Neural cell (in vitro differentiated cells): ENCODE results near the gene CLIC3. TPM values are rescaled to one million over a fixed set of nuclear protein-coding genes. Genes with fewer than 3 reads are reported as not detected.

Experiments
- H2AFZ ChIP-seq: fragments of 200-600, 300-800 bp; sonication (generic), shearing (Covaris generic); 2 replicates; pipeline ENCODE4 v1.6.0; 2014; ENCODE audit warnings: low read depth, mild to moderate bottlenecking, antibody characterized with exemption, low read length, moderate library complexity
- H3F3A ChIP-seq: fragments of 200-600 bp; shearing (Covaris generic); 2 replicates; pipeline ENCODE4 v1.6.1; 2016; ENCODE audit warnings: mild to moderate bottlenecking, moderate library complexity, mixed read lengths, antibody characterized with exemption, low read length; ENCODE audit not compliant: insufficient read depth, poor library complexity, severe bottlenecking
- H3K27ac ChIP-seq: fragments of 200-600, 300-800 bp; sonication (generic), shearing (Covaris generic); 2 replicates; pipeline ENCODE4 v1.5.1; 2014; ENCODE audit warnings: mild to moderate bottlenecking, low read length, moderate library complexity
- H3K27me3 ChIP-seq: fragments of 300-800, 200-600 bp; sonication (generic), shearing (Covaris generic); 2 replicates; pipeline ENCODE4 v1.6.0; 2014; ENCODE audit warnings: mild to moderate bottlenecking, low read depth, low read length, moderate library complexity; ENCODE audit not compliant: insufficient read depth
- H3K36me3 ChIP-seq: fragments of 300-800, 200-600 bp; sonication (generic), shearing (Covaris generic); 2 replicates; pipeline ENCODE4 v1.5.1; 2014; ENCODE audit warnings: mild to moderate bottlenecking, antibody characterized with exemption, low read length, moderate library complexity; ENCODE audit not compliant: insufficient read depth
- H3K4me2 ChIP-seq: fragments of 300-800, 200-600 bp; sonication (generic), shearing (Covaris generic); 2 replicates; pipeline ENCODE4 v1.6.0; 2014; ENCODE audit warnings: mild to moderate bottlenecking, low read length
- H3K4me3 ChIP-seq: fragments of 300-800, 200-600 bp; sonication (generic), shearing (Covaris generic); 2 replicates; pipeline ENCODE4 v1.5.1; 2014; ENCODE audit warnings: mild to moderate bottlenecking, low read length, moderate library complexity
- H3K79me2 ChIP-seq: fragments of 200-600 bp; shearing (Covaris generic); replicated peaks from 2 replicates; pipeline ENCODE4 v1.6.0; 2014; ENCODE audit warnings: mild to moderate bottlenecking, low read length, moderate library complexity; ENCODE audit not compliant: insufficient read depth
- H3K9ac ChIP-seq: fragments of 300-800, 200-600 bp; sonication (generic), shearing (Covaris generic); 2 replicates; pipeline ENCODE4 v1.6.1; 2016; ENCODE audit warnings: mild to moderate bottlenecking, low read length, mixed read lengths
- H3K9me2 ChIP-seq: fragments of 200-600 bp; shearing (Covaris generic); 2 replicates; pipeline ENCODE4 v1.6.1; 2016; ENCODE audit warnings: mild to moderate bottlenecking, low read length, mixed read lengths; ENCODE audit not compliant: insufficient read depth
- H3K9me3 ChIP-seq: fragments of 200-600, 300-800 bp; sonication (generic), shearing (Covaris generic); 2 replicates; pipeline ENCODE4 v1.6.1; 2016; ENCODE audit warnings: mild to moderate bottlenecking, mixed run types, low read length, moderate library complexity, mixed read lengths
- H4K20me1 ChIP-seq: fragments of 200-600 bp; shearing (Covaris generic); 2 replicates; pipeline ENCODE4 v1.6.1; 2016; ENCODE audit warnings: mild to moderate bottlenecking, mixed run types; ENCODE audit not compliant: insufficient read depth
- EP300 ChIP-seq: fragments of 450-650 bp; conservative IDR thresholded peaks from 2 replicates; pipeline ENCODE4 v1.6.1; 2014; ENCODE audit warnings: antibody characterized with exemption, mild to moderate bottlenecking, moderate library complexity; ENCODE audit not compliant: poor library complexity, severe bottlenecking
- EZH2 ChIP-seq: fragments of 200-600, 300-800 bp; shearing (Covaris generic), sonication (generic); IDR thresholded peaks from 2 replicates; pipeline ENCODE4 v1.6.1; 2014; ENCODE audit warnings: antibody characterized with exemption, low read length, borderline replicate concordance, mild to moderate bottlenecking; ENCODE audit not compliant: insufficient read depth, poor library complexity, severe bottlenecking
- MXI1 ChIP-seq: fragments of 450-650 bp; conservative IDR thresholded peaks from 2 replicates; pipeline ENCODE4 v1.6.1; 2014; ENCODE audit warnings: antibody characterized with exemption, mild to moderate bottlenecking; ENCODE audit not compliant: poor library complexity, severe bottlenecking
- POLR2AphosphoS5 ChIP-seq: IDR thresholded peaks from 2 replicates; pipeline ENCODE4 v1.6.1; 2012
- RAD21 ChIP-seq: fragments of 450-650 bp; conservative IDR thresholded peaks from 2 replicates; pipeline ENCODE4 v1.6.1; 2014; ENCODE audit warnings: antibody characterized with exemption, mild to moderate bottlenecking, moderate library complexity
- SMC3 ChIP-seq: fragments of 450-650 bp; conservative IDR thresholded peaks from 2 replicates; pipeline ENCODE4 v1.6.1; 2014; ENCODE audit warnings: antibody characterized with exemption, mild to moderate bottlenecking, moderate library complexity; ENCODE audit not compliant: poor library complexity
- TAF1 ChIP-seq: IDR thresholded peaks from 2 replicates; pipeline ENCODE4 v1.6.1; 2012; ENCODE audit warnings: low read depth
- polyA plus RNA-seq: library from polyadenylated mRNA; depleted of rRNA; stranded (reverse); fragments of >200 nt; gene quantifications from 2 replicates; pipeline ENCODE4 v1.2.3, GENCODE V29; 2014
- TF ChIP-seq, protein P1 (sequence below): IDR thresholded peaks from 2 replicates; pipeline ENCODE4 v1.6.1; 2012; ENCODE audit warnings: borderline replicate concordance
- TF ChIP-seq, protein P2 (sequence below): fragments of 450-650 bp; IDR thresholded peaks from 2 replicates; pipeline ENCODE4 v1.5.1; 2014; ENCODE audit warnings: antibody characterized with exemption, mild to moderate bottlenecking, moderate library complexity; ENCODE audit not compliant: poor library complexity, severe bottlenecking

The CLIC3 gene
- polyA plus RNA-seq, 1 donor from 2014 or later: not detected

DNA sequence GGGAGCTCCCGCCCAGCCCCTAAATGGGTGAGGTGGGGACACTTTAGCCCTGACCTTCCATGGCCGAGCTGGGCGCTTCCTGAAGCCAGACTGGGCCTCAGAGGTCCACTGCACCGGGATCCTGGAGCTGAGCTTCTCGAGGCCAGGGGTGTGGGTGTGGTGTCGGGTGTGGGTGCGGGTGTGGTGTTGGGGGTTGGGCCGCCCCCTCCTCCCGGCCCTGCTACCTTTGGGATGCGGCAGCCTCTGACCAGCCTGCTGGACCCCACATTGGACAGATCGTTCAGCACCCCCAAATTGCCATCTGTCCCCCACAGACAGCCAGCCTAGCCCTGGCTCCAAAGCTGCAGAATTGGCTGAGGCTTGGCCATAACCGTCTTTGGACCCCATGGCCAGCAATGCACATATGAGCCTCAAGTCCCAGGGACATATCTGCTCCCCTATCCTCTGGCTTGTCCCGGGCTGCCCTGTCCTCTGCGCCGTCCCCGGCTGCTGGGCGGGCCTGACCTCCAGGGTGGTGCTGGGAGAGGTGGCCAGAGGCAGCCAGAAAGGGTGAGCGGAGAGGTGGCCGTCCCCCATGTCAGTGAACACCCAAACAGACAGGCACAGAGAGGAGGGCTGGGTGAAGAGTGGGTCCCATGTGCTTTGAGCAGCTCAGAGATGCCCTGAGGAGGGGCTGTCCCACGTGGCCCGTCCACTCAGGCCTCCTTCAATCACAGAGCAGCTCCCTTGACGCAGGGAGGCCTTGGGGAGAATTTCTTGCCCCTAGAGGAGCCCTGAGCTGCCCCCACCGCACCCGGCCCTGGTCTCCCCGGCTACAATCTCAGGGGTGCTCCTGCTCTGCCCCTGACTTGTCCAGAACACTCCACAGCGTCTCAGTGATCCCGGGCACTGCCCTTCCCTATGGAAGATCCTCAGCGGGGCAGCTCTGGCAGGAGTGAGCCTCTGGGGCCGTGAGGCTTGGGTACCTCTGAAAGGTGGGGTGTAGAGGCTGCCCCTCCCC lies 22.4 kb downstream of the CLIC3 start:
- Histone ChIP-seq H3K9me3 (no peaks in the 10 kb centered on the region), H3K4me2 (no peak overlapping the region), H3F3A (no peaks in the 10 kb centered on the region), H3K4me3 (no peak overlapping the region), H3K27ac (no peak overlapping the region), H3K79me2 (no peaks in the 10 kb centered on the region), H3K36me3 (no peaks in the 10 kb centered on the region), H2AFZ (no peak overlapping the region), H3K9ac (no peak overlapping the region), H3K27me3 (peaks cover 11% of the 10 kb centered on the region), H3K9me2 (no peaks in the 10 kb centered on the region), H4K20me1 (no peaks in the 10 kb centered on the region)
- no peak for TF ChIP-seq MXI1
- TF ChIP-seq EZH2: no peak
- no peak for TF ChIP-seq EP300
- no peak for TF ChIP-seq SMC3
- TF ChIP-seq RAD21: no peak
- TF ChIP-seq, protein P1, sequence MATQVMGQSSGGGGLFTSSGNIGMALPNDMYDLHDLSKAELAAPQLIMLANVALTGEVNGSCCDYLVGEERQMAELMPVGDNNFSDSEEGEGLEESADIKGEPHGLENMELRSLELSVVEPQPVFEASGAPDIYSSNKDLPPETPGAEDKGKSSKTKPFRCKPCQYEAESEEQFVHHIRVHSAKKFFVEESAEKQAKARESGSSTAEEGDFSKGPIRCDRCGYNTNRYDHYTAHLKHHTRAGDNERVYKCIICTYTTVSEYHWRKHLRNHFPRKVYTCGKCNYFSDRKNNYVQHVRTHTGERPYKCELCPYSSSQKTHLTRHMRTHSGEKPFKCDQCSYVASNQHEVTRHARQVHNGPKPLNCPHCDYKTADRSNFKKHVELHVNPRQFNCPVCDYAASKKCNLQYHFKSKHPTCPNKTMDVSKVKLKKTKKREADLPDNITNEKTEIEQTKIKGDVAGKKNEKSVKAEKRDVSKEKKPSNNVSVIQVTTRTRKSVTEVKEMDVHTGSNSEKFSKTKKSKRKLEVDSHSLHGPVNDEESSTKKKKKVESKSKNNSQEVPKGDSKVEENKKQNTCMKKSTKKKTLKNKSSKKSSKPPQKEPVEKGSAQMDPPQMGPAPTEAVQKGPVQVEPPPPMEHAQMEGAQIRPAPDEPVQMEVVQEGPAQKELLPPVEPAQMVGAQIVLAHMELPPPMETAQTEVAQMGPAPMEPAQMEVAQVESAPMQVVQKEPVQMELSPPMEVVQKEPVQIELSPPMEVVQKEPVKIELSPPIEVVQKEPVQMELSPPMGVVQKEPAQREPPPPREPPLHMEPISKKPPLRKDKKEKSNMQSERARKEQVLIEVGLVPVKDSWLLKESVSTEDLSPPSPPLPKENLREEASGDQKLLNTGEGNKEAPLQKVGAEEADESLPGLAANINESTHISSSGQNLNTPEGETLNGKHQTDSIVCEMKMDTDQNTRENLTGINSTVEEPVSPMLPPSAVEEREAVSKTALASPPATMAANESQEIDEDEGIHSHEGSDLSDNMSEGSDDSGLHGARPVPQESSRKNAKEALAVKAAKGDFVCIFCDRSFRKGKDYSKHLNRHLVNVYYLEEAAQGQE: no peak
- TF ChIP-seq, protein P2, sequence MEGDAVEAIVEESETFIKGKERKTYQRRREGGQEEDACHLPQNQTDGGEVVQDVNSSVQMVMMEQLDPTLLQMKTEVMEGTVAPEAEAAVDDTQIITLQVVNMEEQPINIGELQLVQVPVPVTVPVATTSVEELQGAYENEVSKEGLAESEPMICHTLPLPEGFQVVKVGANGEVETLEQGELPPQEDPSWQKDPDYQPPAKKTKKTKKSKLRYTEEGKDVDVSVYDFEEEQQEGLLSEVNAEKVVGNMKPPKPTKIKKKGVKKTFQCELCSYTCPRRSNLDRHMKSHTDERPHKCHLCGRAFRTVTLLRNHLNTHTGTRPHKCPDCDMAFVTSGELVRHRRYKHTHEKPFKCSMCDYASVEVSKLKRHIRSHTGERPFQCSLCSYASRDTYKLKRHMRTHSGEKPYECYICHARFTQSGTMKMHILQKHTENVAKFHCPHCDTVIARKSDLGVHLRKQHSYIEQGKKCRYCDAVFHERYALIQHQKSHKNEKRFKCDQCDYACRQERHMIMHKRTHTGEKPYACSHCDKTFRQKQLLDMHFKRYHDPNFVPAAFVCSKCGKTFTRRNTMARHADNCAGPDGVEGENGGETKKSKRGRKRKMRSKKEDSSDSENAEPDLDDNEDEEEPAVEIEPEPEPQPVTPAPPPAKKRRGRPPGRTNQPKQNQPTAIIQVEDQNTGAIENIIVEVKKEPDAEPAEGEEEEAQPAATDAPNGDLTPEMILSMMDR: no peak

DNA sequence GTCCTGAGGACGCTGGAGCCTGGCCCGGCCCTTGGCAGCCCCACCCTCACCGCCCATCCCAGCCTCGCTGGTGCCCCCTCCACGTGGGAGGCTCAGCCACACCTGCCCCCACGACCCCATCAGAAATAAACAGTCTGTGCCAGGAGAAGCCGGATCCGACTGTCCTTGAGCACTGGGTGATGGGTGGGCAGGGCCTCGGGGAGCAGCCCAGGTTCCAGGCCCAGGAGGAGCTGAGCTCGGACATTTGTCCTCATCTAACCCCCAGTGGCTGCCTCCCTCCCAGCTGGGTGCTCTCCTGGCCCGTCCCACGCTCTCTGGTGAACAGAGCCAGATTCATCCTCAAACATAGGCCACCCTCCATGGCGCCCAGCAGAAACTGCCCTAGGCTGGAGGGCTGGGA lies 23.6 kb downstream of the CLIC3 start:
- Histone ChIP-seq H4K20me1 (no peaks in the 10 kb centered on the region), H3K9ac (no peak overlapping the region), H2AFZ (no peak overlapping the region), H3K4me2 (no peak overlapping the region), H3K27ac (no peak overlapping the region), H3K27me3 (peaks cover 6% of the 10 kb centered on the region), H3K79me2 (no peaks in the 10 kb centered on the region), H3K36me3 (no peaks in the 10 kb centered on the region), H3K4me3 (no peak overlapping the region), H3F3A (no peaks in the 10 kb centered on the region), H3K9me3 (no peaks in the 10 kb centered on the region), H3K9me2 (no peaks in the 10 kb centered on the region)
- TF ChIP-seq, protein P1: no peak
- TF ChIP-seq, protein P2: no peak
- TF ChIP-seq EP300: no peak
- no peak for TF ChIP-seq SMC3
- TF ChIP-seq POLR2AphosphoS5: no peak
- TF ChIP-seq TAF1: no peak
- TF ChIP-seq MXI1: no peak
- TF ChIP-seq EZH2: no peak
- TF ChIP-seq RAD21: no peak
